RPMI8226 (cell line): ENCODE results near the gene SLCO4A1.

Source experiments
- DNase-seq: peaks from one replicate; pipeline ENCODE4 v3.0.0-alpha.2; 2015

The SLCO4A1 gene

GRCh38 chr20:62638679-62639406 is 3.5 kb upstream of the SLCO4A1 start:
- no peak for DNase-seq

GRCh38 chr20:62639765-62640164 is 2.5 kb upstream of the SLCO4A1 start:
- no peak for DNase-seq

GRCh38 chr20:62640870-62641269 is 1.4 kb upstream of the SLCO4A1 start:
- DNase-seq = no peak

- no peak for DNase-seq
Measured at GRCh38 chr20:62641321-62642050, 817 bp upstream of the SLCO4A1 start.

- DNase-seq = peak; percentile 77
Measured at GRCh38 chr20:62642666-62643520, 590 bp downstream of the SLCO4A1 start.

GRCh38 chr20:62643521-62644043 is 1.3 kb downstream of the SLCO4A1 start:
- no peak for DNase-seq

- no peak for DNase-seq
Measured at GRCh38 chr20:62644044-62644795, 1.9 kb downstream of the SLCO4A1 start.

- no peak for DNase-seq
Measured at GRCh38 chr20:62644802-62645496, 2.6 kb downstream of the SLCO4A1 start.

- DNase-seq = no peak
Measured at GRCh38 chr20:62645613-62646012, 3.3 kb downstream of the SLCO4A1 start.

GRCh38 chr20:62646851-62647520 is 4.7 kb downstream of the SLCO4A1 start:
- peak; percentile 85 for DNase-seq

- no peak for DNase-seq
Measured at GRCh38 chr20:62647521-62648317, 5.4 kb downstream of the SLCO4A1 start.

GRCh38 chr20:62648318-62648995 is 6.2 kb downstream of the SLCO4A1 start:
- DNase-seq = no peak

GRCh38 chr20:62649140-62649539 is 6.8 kb downstream of the SLCO4A1 start:
- DNase-seq = no peak

- no peak for DNase-seq
Measured at GRCh38 chr20:62650551-62651284, 8.4 kb downstream of the SLCO4A1 start.

GRCh38 chr20:62651285-62652021 is 9.2 kb downstream of the SLCO4A1 start:
- DNase-seq = peak; percentile 93

- DNase-seq = peak; percentile 91
Measured at GRCh38 chr20:62652041-62652893, 10.0 kb downstream of the SLCO4A1 start.

- DNase-seq = no peak
Measured at GRCh38 chr20:62652894-62653305, 10.6 kb downstream of the SLCO4A1 start.
